ENCODE measurements around the gene CAMK2G. TPM values are rescaled to one million over a fixed set of nuclear protein-coding genes. Genes with fewer than 3 reads are reported as not detected.
"Not testable (repeated sequence)": the region's sequence is repeated elsewhere in the genome, so short reads cannot be mapped to it uniquely, and the experiment has no call there.

The CAMK2G gene
- total RNA-seq, 1 experiment from 2014 or later = 30.2 TPM

- H3K4me1 ChIP-seq = 0 out of 2 replicates have a peak, but pooled peaks cover under 1% of the 10 kb centered on the region
- H3K36me3 ChIP-seq = peaks cover 5% of the 10 kb centered on the region
- no peak overlapping the region for H3K27ac ChIP-seq
- no peak for DNase-seq
- no peaks in the 10 kb centered on the region for H3K9me3 ChIP-seq (replicated peaks)
- no peak overlapping the region for H3K4me3 ChIP-seq
- H3K27me3 ChIP-seq = no peaks in the 10 kb centered on the region
Measured at GRCh38 chr10:73838008-73838567, 36.3 kb downstream of the CAMK2G start.

- DNase-seq = no peak
- no peak overlapping the region for H3K4me3 ChIP-seq
- no peak overlapping the region for H3K27ac ChIP-seq
- no peaks in the 10 kb centered on the region for H3K4me1 ChIP-seq
- H3K27me3 ChIP-seq = no peaks in the 10 kb centered on the region
- no peaks in the 10 kb centered on the region for H3K9me3 ChIP-seq (replicated peaks)
- H3K36me3 ChIP-seq = peaks cover 5% of the 10 kb centered on the region
Measured at GRCh38 chr10:73837072-73837471, 37.3 kb downstream of the CAMK2G start.

DNA sequence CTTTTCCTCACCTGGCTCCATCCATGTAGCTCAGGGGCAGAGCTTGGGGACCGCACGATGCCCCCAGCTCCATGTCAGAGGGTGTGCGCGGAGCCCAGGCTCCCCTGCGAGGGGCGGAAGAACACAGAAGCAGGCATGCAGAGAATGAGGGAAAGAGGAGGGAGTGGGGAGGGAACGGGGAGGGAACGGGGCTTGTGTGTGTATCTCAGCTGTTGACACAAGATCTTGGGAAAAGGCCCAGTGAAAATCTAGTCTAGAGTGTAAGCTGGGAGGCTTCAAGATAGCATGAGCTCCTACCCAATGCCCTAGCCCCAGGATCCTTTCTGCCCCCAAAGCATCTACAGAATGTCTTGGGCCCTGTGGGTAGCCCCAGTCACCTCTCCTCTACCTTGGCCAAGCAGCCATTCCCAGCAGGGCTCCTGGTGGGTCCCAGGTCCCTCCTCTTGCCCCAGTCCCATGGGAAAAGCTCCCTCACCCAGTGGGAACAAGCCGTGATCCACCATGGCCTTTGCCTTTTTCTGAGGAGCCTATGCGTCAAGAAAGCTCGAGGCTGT lies 37.9 kb downstream of the CAMK2G start:
- DNase-seq = no peak
- no peak overlapping the region for H3K27ac ChIP-seq
- no peak overlapping the region for H3K4me3 ChIP-seq
- no peaks in the 10 kb centered on the region for H3K9me3 ChIP-seq (replicated peaks)
- H3K27me3 ChIP-seq = no peaks in the 10 kb centered on the region
- H3K36me3 ChIP-seq = peaks cover 3% of the 10 kb centered on the region
- no peaks in the 10 kb centered on the region for H3K4me1 ChIP-seq

DNA sequence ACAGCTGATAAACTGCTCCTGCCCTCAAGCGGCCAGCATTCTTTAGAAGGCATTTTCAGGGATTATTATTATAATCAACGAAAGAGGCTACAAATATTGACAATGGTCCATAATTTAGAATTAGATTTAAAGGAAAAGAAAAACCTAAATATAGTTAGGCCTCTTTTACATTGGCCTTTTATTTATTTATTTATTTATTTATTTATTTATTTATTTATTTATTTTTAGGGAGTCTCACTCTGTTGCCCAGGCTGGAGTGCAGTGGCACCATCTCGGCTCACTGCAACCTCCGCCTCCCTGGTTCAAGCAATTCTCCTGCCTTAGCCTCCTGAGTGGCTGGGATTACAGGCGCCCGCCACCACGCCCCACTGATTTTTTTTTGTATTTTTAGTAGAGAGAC lies 45.3 kb downstream of the CAMK2G start:
- not testable (repeated sequence) for H3K36me3 ChIP-seq; H3K4me1 ChIP-seq; H3K4me3 ChIP-seq; H3K27ac ChIP-seq; H3K9me3 ChIP-seq (replicated peaks); H3K27me3 ChIP-seq; DNase-seq

GRCh38 chr10:73828161-73828560 lies 46.2 kb downstream of the CAMK2G start:
- H3K4me1 ChIP-seq = no peaks in the 10 kb centered on the region
- peaks cover 3% of the 10 kb centered on the region; the same call in 1 of the 2 replicates for H3K36me3 ChIP-seq
- H3K27ac ChIP-seq = no peak overlapping the region
- no peaks in the 10 kb centered on the region for H3K9me3 ChIP-seq (replicated peaks)
- no peak overlapping the region for H3K4me3 ChIP-seq
- DNase-seq = no peak
- no peaks in the 10 kb centered on the region for H3K27me3 ChIP-seq

- H3K4me1 ChIP-seq = no peaks in the 10 kb centered on the region
- H3K27me3 ChIP-seq = no peaks in the 10 kb centered on the region
- H3K27ac ChIP-seq = no peak overlapping the region
- no peak overlapping the region for H3K4me3 ChIP-seq
- peaks cover 3% of the 10 kb centered on the region; the same call in 1 of the 2 replicates for H3K36me3 ChIP-seq
- no peak for DNase-seq
- no peaks in the 10 kb centered on the region for H3K9me3 ChIP-seq (replicated peaks)
Measured at GRCh38 chr10:73827346-73828089, 46.8 kb downstream of the CAMK2G start.

DNA sequence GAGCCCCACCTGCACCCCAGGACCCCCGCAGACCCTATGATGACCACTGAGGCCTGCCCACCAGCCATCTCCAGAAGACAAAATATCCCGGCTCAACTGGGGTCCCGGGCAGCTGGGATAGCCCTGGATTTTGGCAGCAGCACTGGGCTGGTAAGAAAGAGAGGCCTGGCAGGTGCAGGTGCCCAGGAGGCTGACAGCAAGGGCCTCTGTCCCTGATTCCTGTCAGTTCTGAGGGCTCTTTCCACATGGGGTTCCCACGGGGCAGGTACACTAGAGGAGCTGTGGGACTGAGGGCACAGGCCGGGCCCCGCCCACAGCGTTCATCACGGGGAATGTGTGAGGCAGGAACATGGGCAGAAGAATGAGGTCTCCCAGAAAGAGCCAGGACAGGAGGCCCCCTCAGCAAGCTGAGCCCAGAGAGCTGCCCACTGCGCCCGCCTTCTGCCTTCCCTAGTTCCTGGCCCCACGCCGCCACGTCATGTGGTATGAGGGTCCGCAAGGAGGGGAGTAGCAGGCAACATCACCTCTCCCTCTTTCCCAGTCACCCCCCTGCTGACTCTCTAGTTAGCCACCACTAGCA lies 50.1 kb downstream of the CAMK2G start:
- Histone ChIP-seq H3K4me1 (no peaks in the 10 kb centered on the region), H3K27ac (no peak overlapping the region), H3K36me3 (peaks cover 3% of the 10 kb centered on the region; the same call in 1 of the 2 replicates), H3K9me3 (replicated peaks) (no peaks in the 10 kb centered on the region), H3K27me3 (no peaks in the 10 kb centered on the region), H3K4me3 (no peak overlapping the region)
- no peak for DNase-seq

- no peaks in the 10 kb centered on the region for H3K4me1 ChIP-seq
- H3K4me3 ChIP-seq = no peak overlapping the region
- H3K27ac ChIP-seq = no peak overlapping the region
- DNase-seq = no peak
- H3K9me3 ChIP-seq (replicated peaks) = no peaks in the 10 kb centered on the region
- H3K36me3 ChIP-seq = peaks cover 3% of the 10 kb centered on the region; the same call in 1 of the 2 replicates
- no peaks in the 10 kb centered on the region for H3K27me3 ChIP-seq
Measured at GRCh38 chr10:73823391-73823790, 51.0 kb downstream of the CAMK2G start.

GRCh38 chr10:73819513-73820093 lies 54.8 kb downstream of the CAMK2G start:
- H3K4me1 ChIP-seq = peaks cover 5% of the 10 kb centered on the region; the same call in 1 of the 2 replicates

GRCh38 chr10:73819081-73819480 lies 55.3 kb downstream of the CAMK2G start:
- no peak for DNase-seq
- Histone ChIP-seq H3K36me3 (peaks cover 3% of the 10 kb centered on the region; the same call in 1 of the 2 replicates), H3K27me3 (no peaks in the 10 kb centered on the region), H3K4me1 (peaks cover 8% of the 10 kb centered on the region), H3K9me3 (replicated peaks) (no peaks in the 10 kb centered on the region), H3K27ac (no peak overlapping the region), H3K4me3 (no peak overlapping the region)

More at GRCh38 chr10:73819513-73820093, 54.8 kb downstream of the CAMK2G start:
- H3K9me3 ChIP-seq (replicated peaks) = no peaks in the 10 kb centered on the region
- H3K36me3 ChIP-seq = peaks cover 3% of the 10 kb centered on the region; the same call in 1 of the 2 replicates
- no peaks in the 10 kb centered on the region for H3K27me3 ChIP-seq
- no peak overlapping the region for H3K4me3 ChIP-seq
- no peak overlapping the region for H3K27ac ChIP-seq
- DNase-seq = no peak

DNA sequence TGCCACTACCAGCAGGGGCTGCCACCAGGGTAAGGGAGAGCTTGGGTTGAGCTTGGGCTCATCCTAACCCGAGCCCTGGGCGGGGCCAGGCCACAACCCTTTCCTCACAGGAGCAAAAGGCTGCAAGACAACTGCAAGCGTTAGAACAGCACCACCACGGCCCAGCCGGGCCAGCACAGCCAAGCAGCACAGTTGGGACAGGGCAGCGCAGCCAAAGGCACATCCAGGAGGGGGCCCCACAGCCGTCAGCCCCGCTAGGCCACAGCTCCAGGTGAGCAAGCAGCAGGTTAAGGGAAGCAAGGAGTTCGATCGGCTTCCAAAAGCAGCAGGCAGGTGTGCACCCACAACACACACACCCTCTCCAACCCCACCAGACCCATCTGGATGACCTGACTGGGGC lies 56.0 kb downstream of the CAMK2G start:
- Histone ChIP-seq H3K27ac (no peak overlapping the region), H3K4me1 (peaks cover 12% of the 10 kb centered on the region), H3K36me3 (no peaks in the 10 kb centered on the region; the same call in 1 of the 2 replicates), H3K27me3 (no peaks in the 10 kb centered on the region), H3K9me3 (replicated peaks) (no peaks in the 10 kb centered on the region), H3K4me3 (no peak overlapping the region)
- DNase-seq = no peak

- H3K4me1 ChIP-seq = peaks cover 12% of the 10 kb centered on the region
- no peak for DNase-seq
- H3K4me3 ChIP-seq = no peak overlapping the region
- H3K27ac ChIP-seq = no peak overlapping the region
- H3K36me3 ChIP-seq = no peaks in the 10 kb centered on the region
- no peaks in the 10 kb centered on the region for H3K27me3 ChIP-seq
- H3K9me3 ChIP-seq (replicated peaks) = no peaks in the 10 kb centered on the region
Measured at GRCh38 chr10:73817826-73818225, 56.5 kb downstream of the CAMK2G start.

- H3K4me3 ChIP-seq = no peak overlapping the region
Measured at GRCh38 chr10:73816917-73817729, 57.2 kb downstream of the CAMK2G start.

DNA sequence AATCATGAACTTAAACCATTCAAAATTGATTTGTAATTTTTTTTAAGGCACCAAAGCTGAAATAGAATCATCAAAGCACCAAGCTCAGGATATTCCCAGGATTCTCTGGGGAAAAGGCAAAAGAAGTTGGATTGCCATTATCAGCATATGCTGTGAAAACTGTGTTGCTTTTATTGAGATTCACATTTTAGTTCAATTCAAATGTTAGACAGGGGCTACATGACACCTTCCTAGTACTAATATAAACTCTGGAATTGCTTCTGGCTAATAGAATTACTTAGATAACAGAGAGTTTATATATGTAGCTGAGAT lies 58.7 kb downstream of the CAMK2G start:
- no peak overlapping the region for H3K27ac ChIP-seq

More at GRCh38 chr10:73816917-73817729, 57.2 kb downstream of the CAMK2G start:
- H3K27ac ChIP-seq = no peak overlapping the region
- peaks cover 17% of the 10 kb centered on the region for H3K4me1 ChIP-seq
- H3K27me3 ChIP-seq = no peaks in the 10 kb centered on the region
- H3K36me3 ChIP-seq = peaks cover 3% of the 10 kb centered on the region; the same call in 1 of the 2 replicates
- no peaks in the 10 kb centered on the region for H3K9me3 ChIP-seq (replicated peaks)
- no peak for DNase-seq

More for the DNA sequence above, 58.7 kb downstream of the CAMK2G start:
- no peaks in the 10 kb centered on the region for H3K9me3 ChIP-seq (replicated peaks)
- H3K27me3 ChIP-seq = no peaks in the 10 kb centered on the region
- no peak overlapping the region for H3K4me3 ChIP-seq
- no peak for DNase-seq
- peaks cover 18% of the 10 kb centered on the region for H3K4me1 ChIP-seq
- H3K36me3 ChIP-seq = peaks cover 3% of the 10 kb centered on the region; the same call in 1 of the 2 replicates
